PC-9 (cell line): ENCODE data around the gene ATP13A2. TPM values are rescaled to one million over a fixed set of nuclear protein-coding genes. Genes with fewer than 3 reads are reported as not detected.
A peak's percentile ranks its signal among the peaks of the same experiment; 100 is the strongest.

Experiments used
- Bru-seq: library from RNA; stranded (reverse); fragments of 400-500 nt; gene quantifications from one replicate; lab custom pipeline; 2021; lab: Mats Ljungman, UMichigan
- BruChase-seq, 2 experiments: library from RNA; stranded (reverse); fragments of 400-500 nt; gene quantifications; one replicate each; lab custom pipeline; 2021; lab: Mats Ljungman, UMichigan
- BruUV-seq: library from RNA; stranded (reverse); fragments of 400-500 nt; replicated peaks from 2 replicates; lab custom pipeline; 2021; lab: Mats Ljungman, UMichigan
- CTCF ChIA-PET: fragments of 300-600 bp; sonication (Branson Sonifier 250); formaldehyde crosslinking; loops from one replicate; lab custom pipeline; 2022; ENCODE audit warnings: antibody characterized with exemption; lab: Charles Lee
- POLR2A ChIA-PET: fragments of 300-600 bp; sonication (Branson Sonifier 250); formaldehyde crosslinking; loops from one replicate; lab custom pipeline; 2022; ENCODE audit warnings: antibody characterized with exemption; ENCODE audit not compliant: unreplicated experiment; lab: Charles Lee
- DNase-seq, 2 experiments: peaks; one replicate each; pipeline versions ENCODE4 v3.0.0 to v3.0.0-alpha.2; 2015 to 2022; ENCODE audit warnings: mixed read lengths in 1 of 2
- H2AFZ ChIP-seq: fragments of 200-600 bp; sonication (generic); 2 replicates; pipeline ENCODE4 v1.8.1; 2017; ENCODE audit warnings: antibody characterized with exemption
- H3F3A ChIP-seq: fragments of 200-600 bp; sonication (generic); 2 replicates; pipeline ENCODE4 v1.8.1; 2017; ENCODE audit warnings: antibody characterized with exemption, mild to moderate bottlenecking, low read depth; ENCODE audit not compliant: insufficient read depth
- H3K27ac ChIP-seq: fragments of 200-600 bp; sonication (generic); 2 replicates; pipeline ENCODE4 v1.6.1; 2016; ENCODE audit warnings: mixed run types
- H3K27me3 ChIP-seq: fragments of 200-600 bp; sonication (generic); 2 replicates; pipeline ENCODE4 v1.6.1; 2016; ENCODE audit warnings: low read depth, mixed run types; ENCODE audit not compliant: insufficient read depth
- H3K36me3 ChIP-seq: fragments of 200-600 bp; sonication (generic); 2 replicates; pipeline ENCODE4 v1.6.1; 2016; ENCODE audit warnings: low read depth, mixed run types
- H3K4me1 ChIP-seq: fragments of 200-600 bp; sonication (generic); replicated peaks from 2 replicates; pipeline ENCODE4 v1.6.1; 2016; ENCODE audit warnings: mixed run types; ENCODE audit not compliant: insufficient read depth
- H3K4me2 ChIP-seq: fragments of 200-600 bp; sonication (generic); 2 replicates; pipeline ENCODE4 v1.6.1; 2017; ENCODE audit warnings: mixed run types
- H3K4me3 ChIP-seq: fragments of 200-600 bp; sonication (generic); 2 replicates; pipeline ENCODE4 v1.6.1; 2016; ENCODE audit warnings: mixed run types
- H3K79me2 ChIP-seq: fragments of 200-600 bp; sonication (generic); 2 replicates; pipeline ENCODE4 v1.6.1; 2017; ENCODE audit warnings: low read depth, mixed run types
- H3K9me2 ChIP-seq: fragments of 200-600 bp; sonication (generic); 2 replicates; pipeline ENCODE4 v1.8.1; 2017; ENCODE audit warnings: mild to moderate bottlenecking; ENCODE audit not compliant: insufficient read depth
- H3K9me3 ChIP-seq: fragments of 200-600 bp; sonication (generic); 2 replicates; pipeline ENCODE4 v1.8.1; 2016; ENCODE audit warnings: low read depth; ENCODE audit not compliant: insufficient read depth
- H4K20me1 ChIP-seq: fragments of 200-600 bp; sonication (generic); 2 replicates; pipeline ENCODE4 v1.8.1; 2017; ENCODE audit not compliant: insufficient read depth
- EZH2 ChIP-seq: fragments of 200-600 bp; sonication (generic); IDR thresholded peaks from 2 replicates; pipeline ENCODE4 v1.8.0; 2017; ENCODE audit warnings: antibody characterized with exemption, low read depth
- intact Hi-C: fragments of 100-400 bp; cut with micrococcal nuclease; formaldehyde crosslinking; loops from one replicate; pipeline ENCODE4 v1.10.0; 2022; ENCODE audit not compliant: unreplicated experiment
- long read RNA-seq: library from polyadenylated mRNA; stranded (forward); transcript quantifications from one replicate; pipeline ENCODE4 v2.0.0, GENCODE V29; 2022
- total RNA-seq: library from RNA; stranded (reverse); gene quantifications from 2 replicates; pipeline ENCODE4 v1.2.3, GENCODE V29; 2021
- TF ChIP-seq, protein P1 (sequence below): fragments of 200-600 bp; sonication (generic); conservative IDR thresholded peaks from 2 replicates; pipeline ENCODE4 v1.6.1; 2017; ENCODE audit warnings: mixed run types, antibody characterized with exemption, mild to moderate bottlenecking, moderate library complexity

ATP13A2 gene, protein sequence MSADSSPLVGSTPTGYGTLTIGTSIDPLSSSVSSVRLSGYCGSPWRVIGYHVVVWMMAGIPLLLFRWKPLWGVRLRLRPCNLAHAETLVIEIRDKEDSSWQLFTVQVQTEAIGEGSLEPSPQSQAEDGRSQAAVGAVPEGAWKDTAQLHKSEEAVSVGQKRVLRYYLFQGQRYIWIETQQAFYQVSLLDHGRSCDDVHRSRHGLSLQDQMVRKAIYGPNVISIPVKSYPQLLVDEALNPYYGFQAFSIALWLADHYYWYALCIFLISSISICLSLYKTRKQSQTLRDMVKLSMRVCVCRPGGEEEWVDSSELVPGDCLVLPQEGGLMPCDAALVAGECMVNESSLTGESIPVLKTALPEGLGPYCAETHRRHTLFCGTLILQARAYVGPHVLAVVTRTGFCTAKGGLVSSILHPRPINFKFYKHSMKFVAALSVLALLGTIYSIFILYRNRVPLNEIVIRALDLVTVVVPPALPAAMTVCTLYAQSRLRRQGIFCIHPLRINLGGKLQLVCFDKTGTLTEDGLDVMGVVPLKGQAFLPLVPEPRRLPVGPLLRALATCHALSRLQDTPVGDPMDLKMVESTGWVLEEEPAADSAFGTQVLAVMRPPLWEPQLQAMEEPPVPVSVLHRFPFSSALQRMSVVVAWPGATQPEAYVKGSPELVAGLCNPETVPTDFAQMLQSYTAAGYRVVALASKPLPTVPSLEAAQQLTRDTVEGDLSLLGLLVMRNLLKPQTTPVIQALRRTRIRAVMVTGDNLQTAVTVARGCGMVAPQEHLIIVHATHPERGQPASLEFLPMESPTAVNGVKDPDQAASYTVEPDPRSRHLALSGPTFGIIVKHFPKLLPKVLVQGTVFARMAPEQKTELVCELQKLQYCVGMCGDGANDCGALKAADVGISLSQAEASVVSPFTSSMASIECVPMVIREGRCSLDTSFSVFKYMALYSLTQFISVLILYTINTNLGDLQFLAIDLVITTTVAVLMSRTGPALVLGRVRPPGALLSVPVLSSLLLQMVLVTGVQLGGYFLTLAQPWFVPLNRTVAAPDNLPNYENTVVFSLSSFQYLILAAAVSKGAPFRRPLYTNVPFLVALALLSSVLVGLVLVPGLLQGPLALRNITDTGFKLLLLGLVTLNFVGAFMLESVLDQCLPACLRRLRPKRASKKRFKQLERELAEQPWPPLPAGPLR
- total RNA-seq, result 39.9 and 43.6 TPM in 2 replicates
- Bru-seq, nascent RNA, result percentile 39 among the genes with signal in this experiment
- percentile 42 among the genes with signal in this experiment for BruChase-seq, experiment 1, labeled RNA remaining after a 2-hour chase
- percentile 53 among the genes with signal in this experiment for BruChase-seq, experiment 2, labeled RNA remaining after a 6-hour chase
- long read RNA-seq, transcript ATP13A2-203 (29 exons, 3,981 nt), result major isoform, 9 of 61 reads
- long read RNA-seq, transcript ATP13A2-201 (29 exons, 3,840 nt), result major isoform, 9 of 61 reads
- long read RNA-seq, partial matches to known transcripts, result 10 of 61 reads
- long read RNA-seq, other reads (novel, unspliced or antisense), result 33 of 61 reads

DNA sequence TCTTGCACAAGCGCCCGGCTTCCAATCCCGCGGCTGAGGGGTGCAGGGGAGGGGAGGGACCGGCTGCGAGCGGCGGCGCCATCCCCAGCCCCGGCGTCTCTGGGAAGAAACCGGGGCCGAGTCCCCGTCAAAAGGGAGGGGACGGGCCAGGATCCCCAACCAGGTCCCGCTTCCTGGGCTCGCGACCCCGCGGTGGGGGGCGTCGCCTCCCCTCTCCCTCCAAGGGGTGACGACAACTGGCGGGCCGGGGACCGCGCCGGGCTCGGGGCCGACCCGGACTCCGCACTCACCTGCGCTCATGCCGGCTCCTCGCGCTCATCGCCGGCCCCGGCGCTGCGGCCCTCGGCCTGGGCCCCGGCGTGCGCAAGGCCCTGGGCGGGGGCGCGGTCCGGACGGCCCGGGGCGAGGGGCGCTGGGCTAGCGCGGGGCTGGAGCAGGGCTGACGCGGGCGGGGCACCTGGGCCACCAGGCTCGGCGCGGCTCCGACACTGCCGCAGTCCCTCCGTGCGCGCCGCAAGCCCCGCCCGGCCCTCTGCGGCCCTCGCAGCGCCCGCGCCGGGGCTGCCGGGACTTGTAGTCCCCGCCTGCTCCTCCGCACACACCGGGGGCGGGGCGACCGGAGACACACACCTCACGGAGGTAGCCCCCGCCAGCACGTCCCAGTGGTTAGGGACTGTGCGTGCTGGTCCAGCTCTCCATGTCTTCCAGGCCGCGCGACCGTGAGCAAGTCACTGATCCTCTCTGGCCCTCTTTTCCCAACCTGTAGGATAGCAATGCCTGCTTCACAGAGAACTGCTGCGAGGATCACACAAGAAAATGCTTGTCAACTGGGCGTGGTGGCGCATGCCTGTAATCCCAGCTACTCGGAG, at the start of gene ATP13A2:
TSS of gene ATP13A2 (minus strand) at position 490 of the 869 bp plus-strand sequence. CDS start at position 300, 190 bp downstream.
- POLR2A ChIA-PET, result no interaction called here
- H3K27ac ChIP-seq, result no peak within 1 kb of the TSS

DNA sequence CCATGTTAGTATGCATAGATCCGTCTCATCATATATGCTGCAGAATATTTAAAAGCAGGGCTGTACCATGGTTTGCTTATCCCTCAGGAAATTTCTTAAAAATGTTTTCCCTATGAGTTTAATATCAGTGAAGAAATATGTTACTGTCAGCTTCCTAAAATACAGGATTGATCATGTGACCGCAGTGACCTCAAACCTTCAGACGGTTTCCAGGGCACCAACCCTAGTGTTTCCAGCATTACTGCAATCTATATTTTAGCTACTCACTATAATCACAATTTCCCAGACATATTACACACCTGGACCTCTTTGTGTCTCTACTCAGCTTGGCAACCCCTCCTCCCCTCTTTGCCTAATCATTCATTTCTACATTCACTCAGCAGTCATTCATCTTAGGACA, 49.8 kb upstream of the ATP13A2 start:
- intact Hi-C loops, result no loop called here
- H3K9me2 ChIP-seq, result no peaks in the 10 kb centered on the region
- no peaks in the 10 kb centered on the region for H3K27me3 ChIP-seq
- no peaks in the 10 kb centered on the region for H3K36me3 ChIP-seq
- no peaks in the 10 kb centered on the region for H3K4me1 ChIP-seq
- no peak for TF ChIP-seq EZH2
- TF ChIP-seq, protein P1, sequence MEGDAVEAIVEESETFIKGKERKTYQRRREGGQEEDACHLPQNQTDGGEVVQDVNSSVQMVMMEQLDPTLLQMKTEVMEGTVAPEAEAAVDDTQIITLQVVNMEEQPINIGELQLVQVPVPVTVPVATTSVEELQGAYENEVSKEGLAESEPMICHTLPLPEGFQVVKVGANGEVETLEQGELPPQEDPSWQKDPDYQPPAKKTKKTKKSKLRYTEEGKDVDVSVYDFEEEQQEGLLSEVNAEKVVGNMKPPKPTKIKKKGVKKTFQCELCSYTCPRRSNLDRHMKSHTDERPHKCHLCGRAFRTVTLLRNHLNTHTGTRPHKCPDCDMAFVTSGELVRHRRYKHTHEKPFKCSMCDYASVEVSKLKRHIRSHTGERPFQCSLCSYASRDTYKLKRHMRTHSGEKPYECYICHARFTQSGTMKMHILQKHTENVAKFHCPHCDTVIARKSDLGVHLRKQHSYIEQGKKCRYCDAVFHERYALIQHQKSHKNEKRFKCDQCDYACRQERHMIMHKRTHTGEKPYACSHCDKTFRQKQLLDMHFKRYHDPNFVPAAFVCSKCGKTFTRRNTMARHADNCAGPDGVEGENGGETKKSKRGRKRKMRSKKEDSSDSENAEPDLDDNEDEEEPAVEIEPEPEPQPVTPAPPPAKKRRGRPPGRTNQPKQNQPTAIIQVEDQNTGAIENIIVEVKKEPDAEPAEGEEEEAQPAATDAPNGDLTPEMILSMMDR, result no peak
- H4K20me1 ChIP-seq, result no peaks in the 10 kb centered on the region
- ChIA-PET CTCF (no interaction called here), POLR2A (no interaction called here)
- H3K9me3 ChIP-seq, result no peaks in the 10 kb centered on the region
- no peak overlapping the region for H3K4me2 ChIP-seq
- H3K27ac ChIP-seq, result no peak overlapping the region
- DNase-seq, result no peak
- no TSS peak for BruUV-seq
- H3K79me2 ChIP-seq, result no peaks in the 10 kb centered on the region
- H3K4me3 ChIP-seq, result no peak overlapping the region
- no peak overlapping the region for H2AFZ ChIP-seq
- no peaks in the 10 kb centered on the region for H3F3A ChIP-seq

More for the DNA sequence above, at the start of gene ATP13A2:
- Histone ChIP-seq H3K36me3 (no peaks in the 10 kb centered on the region), H3K9me3 (no peaks in the 10 kb centered on the region), H3K4me2 (peak within 1 kb of the TSS; percentile 92), H3K79me2 (no peaks in the 10 kb centered on the region; the same call in 1 of the 2 replicates), H3K9me2 (no peaks in the 10 kb centered on the region), H3K27me3 (no peaks in the 10 kb centered on the region), H2AFZ (peak within 1 kb of the TSS; percentile 77), H4K20me1 (no peaks in the 10 kb centered on the region), H3F3A (no peaks in the 10 kb centered on the region; the same call in 1 of the 2 replicates), H3K4me1 (no peaks in the 10 kb centered on the region), H3K4me3 (peak within 1 kb of the TSS; percentile 69)
- TF ChIP-seq, protein P1, result no peak
- no peak for TF ChIP-seq EZH2
- intact Hi-C loops, result loop anchor here (2.0 kb wide), 1 partner anchor 51 kb away; no protein-coding TSS in a partner anchor
- peak; percentile 65 to 88 for DNase-seq
- CTCF ChIA-PET, result no interaction called here
- BruUV-seq, result no TSS peak
